Measurements from ENCODE around the gene WFIKKN2. TPM values are rescaled to one million over a fixed set of nuclear protein-coding genes. Genes with fewer than 3 reads are reported as not detected.

The WFIKKN2 gene
- total and polyA plus RNA-seq, 2 experiments from 2014 or later: not detected

DNA sequence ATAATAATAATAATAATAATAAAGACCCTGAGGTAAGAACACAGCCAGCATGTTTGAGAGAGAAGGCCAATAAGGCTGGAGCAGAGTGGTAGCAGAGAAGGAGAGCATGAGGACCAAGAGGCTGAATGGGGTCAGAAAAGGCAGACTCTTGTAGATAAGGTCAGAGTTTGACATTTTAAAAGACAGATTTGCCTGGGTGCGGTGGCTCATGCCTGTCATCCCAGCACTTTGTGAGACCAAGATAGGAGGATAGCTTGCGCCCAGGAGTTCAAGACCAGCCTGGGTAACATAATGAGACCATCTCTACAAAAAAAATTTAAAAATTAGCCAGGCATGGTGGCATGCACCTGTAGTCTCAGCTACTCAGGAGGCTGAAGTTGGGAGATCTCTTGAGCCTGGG is 11.0 kb upstream of the WFIKKN2 start:
- Histone ChIP-seq H4K20me1 (replicated peaks; ENCODE audit: insufficient read depth) (no peaks in the 10 kb centered on the region), H2AFZ (no peak overlapping the region), H3F3A (replicated peaks; ENCODE audit: low read depth) (no peaks in the 10 kb centered on the region), H3K4me3 (no peak overlapping the region), H3K27ac (ENCODE audit: low read depth) (no peak overlapping the region), H3K4me1 (ENCODE audit: insufficient read depth) (peaks cover 11% of the 10 kb centered on the region; the same call in 1 of the 2 replicates), H3K9me2 (ENCODE audit: insufficient read depth) (peaks cover 7% of the 10 kb centered on the region; the same call in 1 of the 2 replicates), H3K4me2 (no peak overlapping the region), H3K79me2 (replicated peaks; ENCODE audit: insufficient read depth) (no peaks in the 10 kb centered on the region), H3K27me3 (ENCODE audit: insufficient read depth) (no peaks in the 10 kb centered on the region), H3K36me3 (ENCODE audit: insufficient read depth) (no peaks in the 10 kb centered on the region)
- no peak for TF ChIP-seq STAT1 (IDR thresholded peaks at IDR 0.05; ENCODE audit: unreplicated experiment)
- Mint-ChIP-seq H3K27me3 (ENCODE audit: insufficient read depth, low read depth, poor library complexity) (peaks cover 2% of the 10 kb centered on the region), H3K4me1 (peaks cover 6% of the 10 kb centered on the region), H3K27ac (no peak overlapping the region), H3K36me3 (ENCODE audit: low read depth) (no peaks in the 10 kb centered on the region), H3K9me3 (no peaks in the 10 kb centered on the region), H3K4me3 (no peak overlapping the region)
- ATAC-seq (no peak), DNase-seq (ENCODE audit: low spot score) (no peak)

DNA sequence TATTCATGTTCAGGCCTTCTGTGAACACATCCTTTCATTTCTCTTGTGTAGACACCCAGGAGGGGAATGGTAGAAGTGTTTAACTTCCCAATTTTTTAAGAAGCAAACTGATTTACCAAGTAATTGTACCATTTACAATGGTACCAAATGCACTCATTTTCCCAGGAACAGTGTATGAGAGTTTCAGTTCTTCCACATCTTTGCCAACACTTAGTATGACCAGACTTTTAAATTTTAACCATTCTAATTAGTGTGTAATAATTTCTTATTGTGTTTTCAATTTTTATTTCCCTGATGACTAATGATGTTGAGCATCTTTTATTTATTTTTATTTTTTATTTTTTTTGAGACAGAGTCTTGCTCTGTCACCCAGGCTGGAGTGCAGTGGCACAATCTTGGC is 10.2 kb upstream of the WFIKKN2 start:
- Histone ChIP-seq H4K20me1 (replicated peaks; ENCODE audit: insufficient read depth) (no peaks in the 10 kb centered on the region), H3K4me2 (no peak overlapping the region), H3K27me3 (ENCODE audit: insufficient read depth) (no peaks in the 10 kb centered on the region), H3F3A (replicated peaks; ENCODE audit: low read depth) (no peaks in the 10 kb centered on the region), H3K36me3 (ENCODE audit: insufficient read depth) (no peaks in the 10 kb centered on the region), H3K79me2 (replicated peaks; ENCODE audit: insufficient read depth) (no peaks in the 10 kb centered on the region), H3K4me3 (no peak overlapping the region), H3K4me1 (ENCODE audit: insufficient read depth) (peaks cover 13% of the 10 kb centered on the region; the same call in 1 of the 2 replicates), H3K9me2 (ENCODE audit: insufficient read depth) (peaks cover 7% of the 10 kb centered on the region; the same call in 1 of the 2 replicates), H2AFZ (no peak overlapping the region), H3K27ac (ENCODE audit: low read depth) (no peak overlapping the region)
- peaks cover 10% of the 10 kb centered on the region for H3K4me1 Mint-ChIP-seq
- H3K36me3 Mint-ChIP-seq (ENCODE audit: low read depth): no peaks in the 10 kb centered on the region
- peaks cover 5% of the 10 kb centered on the region for H3K27me3 Mint-ChIP-seq (ENCODE audit: insufficient read depth, low read depth, poor library complexity)
- H3K4me3 Mint-ChIP-seq: no peak overlapping the region
- no peak for DNase-seq (ENCODE audit: low spot score)
- H3K9me3 Mint-ChIP-seq: no peaks in the 10 kb centered on the region
- no peak for ATAC-seq
- no peak overlapping the region for H3K27ac Mint-ChIP-seq
- TF ChIP-seq EZH2 (IDR thresholded peaks at IDR 0.05; ENCODE audit: low read depth, unreplicated experiment): no peak
- no peak for TF ChIP-seq ZNF114 (CRISPR knock-in tag; IDR thresholded peaks at IDR 0.05)
- TF ChIP-seq, protein P1, sequence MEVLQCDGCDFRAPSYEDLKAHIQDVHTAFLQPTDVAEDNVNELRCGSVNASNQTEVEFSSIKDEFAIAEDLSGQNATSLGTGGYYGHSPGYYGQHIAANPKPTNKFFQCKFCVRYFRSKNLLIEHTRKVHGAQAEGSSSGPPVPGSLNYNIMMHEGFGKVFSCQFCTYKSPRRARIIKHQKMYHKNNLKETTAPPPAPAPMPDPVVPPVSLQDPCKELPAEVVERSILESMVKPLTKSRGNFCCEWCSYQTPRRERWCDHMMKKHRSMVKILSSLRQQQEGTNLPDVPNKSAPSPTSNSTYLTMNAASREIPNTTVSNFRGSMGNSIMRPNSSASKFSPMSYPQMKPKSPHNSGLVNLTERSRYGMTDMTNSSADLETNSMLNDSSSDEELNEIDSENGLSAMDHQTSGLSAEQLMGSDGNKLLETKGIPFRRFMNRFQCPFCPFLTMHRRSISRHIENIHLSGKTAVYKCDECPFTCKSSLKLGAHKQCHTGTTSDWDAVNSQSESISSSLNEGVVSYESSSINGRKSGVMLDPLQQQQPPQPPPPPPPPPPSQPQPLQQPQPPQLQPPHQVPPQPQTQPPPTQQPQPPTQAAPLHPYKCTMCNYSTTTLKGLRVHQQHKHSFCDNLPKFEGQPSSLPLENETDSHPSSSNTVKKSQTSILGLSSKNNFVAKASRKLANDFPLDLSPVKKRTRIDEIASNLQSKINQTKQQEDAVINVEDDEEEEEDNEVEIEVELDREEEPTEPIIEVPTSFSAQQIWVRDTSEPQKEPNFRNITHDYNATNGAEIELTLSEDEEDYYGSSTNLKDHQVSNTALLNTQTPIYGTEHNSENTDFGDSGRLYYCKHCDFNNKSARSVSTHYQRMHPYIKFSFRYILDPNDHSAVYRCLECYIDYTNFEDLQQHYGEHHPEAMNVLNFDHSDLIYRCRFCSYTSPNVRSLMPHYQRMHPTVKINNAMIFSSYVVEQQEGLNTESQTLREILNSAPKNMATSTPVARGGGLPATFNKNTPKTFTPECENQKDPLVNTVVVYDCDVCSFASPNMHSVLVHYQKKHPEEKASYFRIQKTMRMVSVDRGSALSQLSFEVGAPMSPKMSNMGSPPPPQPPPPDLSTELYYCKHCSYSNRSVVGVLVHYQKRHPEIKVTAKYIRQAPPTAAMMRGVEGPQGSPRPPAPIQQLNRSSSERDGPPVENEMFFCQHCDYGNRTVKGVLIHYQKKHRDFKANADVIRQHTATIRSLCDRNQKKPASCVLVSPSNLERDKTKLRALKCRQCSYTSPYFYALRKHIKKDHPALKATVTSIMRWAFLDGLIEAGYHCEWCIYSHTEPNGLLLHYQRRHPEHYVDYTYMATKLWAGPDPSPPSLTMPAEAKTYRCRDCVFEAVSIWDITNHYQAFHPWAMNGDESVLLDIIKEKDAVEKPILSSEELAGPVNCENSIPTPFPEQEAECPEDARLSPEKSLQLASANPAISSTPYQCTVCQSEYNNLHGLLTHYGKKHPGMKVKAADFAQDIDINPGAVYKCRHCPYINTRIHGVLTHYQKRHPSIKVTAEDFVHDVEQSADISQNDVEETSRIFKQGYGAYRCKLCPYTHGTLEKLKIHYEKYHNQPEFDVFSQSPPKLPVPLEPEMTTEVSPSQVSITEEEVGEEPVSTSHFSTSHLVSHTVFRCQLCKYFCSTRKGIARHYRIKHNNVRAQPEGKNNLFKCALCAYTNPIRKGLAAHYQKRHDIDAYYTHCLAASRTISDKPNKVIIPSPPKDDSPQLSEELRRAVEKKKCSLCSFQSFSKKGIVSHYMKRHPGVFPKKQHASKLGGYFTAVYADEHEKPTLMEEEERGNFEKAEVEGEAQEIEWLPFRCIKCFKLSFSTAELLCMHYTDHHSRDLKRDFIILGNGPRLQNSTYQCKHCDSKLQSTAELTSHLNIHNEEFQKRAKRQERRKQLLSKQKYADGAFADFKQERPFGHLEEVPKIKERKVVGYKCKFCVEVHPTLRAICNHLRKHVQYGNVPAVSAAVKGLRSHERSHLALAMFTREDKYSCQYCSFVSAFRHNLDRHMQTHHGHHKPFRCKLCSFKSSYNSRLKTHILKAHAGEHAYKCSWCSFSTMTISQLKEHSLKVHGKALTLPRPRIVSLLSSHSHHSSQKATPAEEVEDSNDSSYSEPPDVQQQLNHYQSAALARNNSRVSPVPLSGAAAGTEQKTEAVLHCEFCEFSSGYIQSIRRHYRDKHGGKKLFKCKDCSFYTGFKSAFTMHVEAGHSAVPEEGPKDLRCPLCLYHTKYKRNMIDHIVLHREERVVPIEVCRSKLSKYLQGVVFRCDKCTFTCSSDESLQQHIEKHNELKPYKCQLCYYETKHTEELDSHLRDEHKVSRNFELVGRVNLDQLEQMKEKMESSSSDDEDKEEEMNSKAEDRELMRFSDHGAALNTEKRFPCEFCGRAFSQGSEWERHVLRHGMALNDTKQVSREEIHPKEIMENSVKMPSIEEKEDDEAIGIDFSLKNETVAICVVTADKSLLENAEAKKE (CRISPR knock-in tag; IDR thresholded peaks at IDR 0.05): no peak
- TF ChIP-seq, protein P2, sequence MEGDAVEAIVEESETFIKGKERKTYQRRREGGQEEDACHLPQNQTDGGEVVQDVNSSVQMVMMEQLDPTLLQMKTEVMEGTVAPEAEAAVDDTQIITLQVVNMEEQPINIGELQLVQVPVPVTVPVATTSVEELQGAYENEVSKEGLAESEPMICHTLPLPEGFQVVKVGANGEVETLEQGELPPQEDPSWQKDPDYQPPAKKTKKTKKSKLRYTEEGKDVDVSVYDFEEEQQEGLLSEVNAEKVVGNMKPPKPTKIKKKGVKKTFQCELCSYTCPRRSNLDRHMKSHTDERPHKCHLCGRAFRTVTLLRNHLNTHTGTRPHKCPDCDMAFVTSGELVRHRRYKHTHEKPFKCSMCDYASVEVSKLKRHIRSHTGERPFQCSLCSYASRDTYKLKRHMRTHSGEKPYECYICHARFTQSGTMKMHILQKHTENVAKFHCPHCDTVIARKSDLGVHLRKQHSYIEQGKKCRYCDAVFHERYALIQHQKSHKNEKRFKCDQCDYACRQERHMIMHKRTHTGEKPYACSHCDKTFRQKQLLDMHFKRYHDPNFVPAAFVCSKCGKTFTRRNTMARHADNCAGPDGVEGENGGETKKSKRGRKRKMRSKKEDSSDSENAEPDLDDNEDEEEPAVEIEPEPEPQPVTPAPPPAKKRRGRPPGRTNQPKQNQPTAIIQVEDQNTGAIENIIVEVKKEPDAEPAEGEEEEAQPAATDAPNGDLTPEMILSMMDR (conservative IDR thresholded peaks at IDR 0.05; ENCODE audit: low read depth in 2 of 2): no peak
- no peak for TF ChIP-seq JUNB (IDR thresholded peaks at IDR 0.05; ENCODE audit: unreplicated experiment)
- TF ChIP-seq POLR2AphosphoS5 (IDR thresholded peaks at IDR 0.05; ENCODE audit: low read depth): no peak
- TF ChIP-seq ZNF331 (CRISPR knock-in tag; IDR thresholded peaks at IDR 0.05; ENCODE audit: low read depth): no peak
- TF ChIP-seq, protein P3, sequence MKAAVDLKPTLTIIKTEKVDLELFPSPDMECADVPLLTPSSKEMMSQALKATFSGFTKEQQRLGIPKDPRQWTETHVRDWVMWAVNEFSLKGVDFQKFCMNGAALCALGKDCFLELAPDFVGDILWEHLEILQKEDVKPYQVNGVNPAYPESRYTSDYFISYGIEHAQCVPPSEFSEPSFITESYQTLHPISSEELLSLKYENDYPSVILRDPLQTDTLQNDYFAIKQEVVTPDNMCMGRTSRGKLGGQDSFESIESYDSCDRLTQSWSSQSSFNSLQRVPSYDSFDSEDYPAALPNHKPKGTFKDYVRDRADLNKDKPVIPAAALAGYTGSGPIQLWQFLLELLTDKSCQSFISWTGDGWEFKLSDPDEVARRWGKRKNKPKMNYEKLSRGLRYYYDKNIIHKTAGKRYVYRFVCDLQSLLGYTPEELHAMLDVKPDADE (IDR thresholded peaks at IDR 0.05): no peak
- no peak for TF ChIP-seq NANOG (IDR thresholded peaks at IDR 0.05; ENCODE audit: borderline replicate concordance)
- TF ChIP-seq EZH2phosphoT487 (IDR thresholded peaks at IDR 0.05; ENCODE audit: unreplicated experiment): no peak
- no peak for TF ChIP-seq STAT1 (IDR thresholded peaks at IDR 0.05; ENCODE audit: unreplicated experiment)

Data from GM23338 (cell line).